Muscle of leg (tissue), 11 donors: ENCODE results near the gene PCDH9. TPM values are rescaled to one million over a fixed set of nuclear protein-coding genes. Genes with fewer than 3 reads are reported as not detected.
A peak's percentile ranks its signal among the peaks of the same experiment; 100 is the strongest.

Source experiments
- DNase-seq: peaks from one replicate; pipeline ENCODE4 v3.0.0; 2013
- H3K27ac ChIP-seq: one replicate; pipeline ENCODE4 v1.5.1; 2013; ENCODE audit warnings: mild to moderate bottlenecking, low read length, control low read depth
- H3K27me3 ChIP-seq: one replicate; pipeline ENCODE4 v1.6.1; 2013; ENCODE audit warnings: low read length; ENCODE audit not compliant: control insufficient read depth, insufficient read depth
- H3K36me3 ChIP-seq: one replicate; pipeline ENCODE4 v1.6.1; 2013; ENCODE audit warnings: low read length; ENCODE audit not compliant: control insufficient read depth, insufficient read depth
- H3K4me1 ChIP-seq: one replicate; pipeline ENCODE4 v1.6.1; 2013; ENCODE audit warnings: low read length; ENCODE audit not compliant: control insufficient read depth, insufficient read depth
- H3K4me3 ChIP-seq: one replicate; pipeline ENCODE4 v1.5.1; 2013; ENCODE audit warnings: low read length, control low read depth
- H3K9me3 ChIP-seq: replicated peaks from 2 replicates; pipeline ENCODE4 v1.6.1; 2013; ENCODE audit warnings: low read depth, low read length; ENCODE audit not compliant: control insufficient read depth
- WGBS: methylation state at CpG from one replicate; pipeline ENCODE4 v1.1.5; 2013; ENCODE audit warnings: missing lambda C conversion rate; ENCODE audit not compliant: insufficient coverage; 5-methylcytosine and 5-hydroxymethylcytosine counted together
- polyA plus RNA-seq, 8 donors: library from polyadenylated mRNA; unstranded; fragments of 120-200 nt; gene quantifications; one replicate each; pipeline versions ENCODE4 v1.2.1 to v1.2.3, GENCODE V29; 2013; ENCODE audit warnings: inconsistent platforms in 1 of 8, low replicate concordance in 1 of 8; ENCODE audit not compliant: insufficient read length in 8 of 8, insufficient read depth in 1 of 8
- total RNA-seq: library from RNA; stranded (reverse); fragments of 120-200 nt; gene quantifications from one replicate; pipeline ENCODE4 v1.2.4, GENCODE V29; 2013

PCDH9 gene
- total and polyA plus RNA-seq, 9 donors, result 1.7 to 8.3 (median 3.1) TPM

DNA sequence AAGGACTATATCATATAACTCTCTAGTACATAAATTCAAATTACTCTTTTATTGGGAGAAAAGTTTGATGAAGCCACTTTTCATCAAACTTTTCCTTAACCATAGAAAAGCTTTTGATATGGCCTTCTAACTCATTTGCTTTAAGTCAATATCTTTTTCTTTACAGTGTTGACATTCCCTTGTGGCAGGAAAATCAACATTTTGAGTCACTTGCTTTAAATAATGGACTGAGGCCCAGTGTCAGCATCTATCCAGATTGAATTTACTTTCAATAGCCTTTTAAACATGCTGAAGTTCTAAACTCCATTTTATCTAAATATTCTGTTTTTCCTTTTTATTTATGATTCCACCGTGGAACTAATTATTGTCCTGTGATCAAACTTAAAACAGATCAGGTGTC is 62.7 kb downstream of the PCDH9 start:
- no peaks in the 10 kb centered on the region for H3K36me3 ChIP-seq
- H3K9me3 ChIP-seq, result no peaks in the 10 kb centered on the region
- no CpG with 5 or more reads among the region's 1 CpG for WGBS
- H3K4me1 ChIP-seq, result no peaks in the 10 kb centered on the region
- H3K27ac ChIP-seq, result no peak overlapping the region
- no peak for DNase-seq
- no peak overlapping the region for H3K4me3 ChIP-seq
- H3K27me3 ChIP-seq, result no peaks in the 10 kb centered on the region

DNA sequence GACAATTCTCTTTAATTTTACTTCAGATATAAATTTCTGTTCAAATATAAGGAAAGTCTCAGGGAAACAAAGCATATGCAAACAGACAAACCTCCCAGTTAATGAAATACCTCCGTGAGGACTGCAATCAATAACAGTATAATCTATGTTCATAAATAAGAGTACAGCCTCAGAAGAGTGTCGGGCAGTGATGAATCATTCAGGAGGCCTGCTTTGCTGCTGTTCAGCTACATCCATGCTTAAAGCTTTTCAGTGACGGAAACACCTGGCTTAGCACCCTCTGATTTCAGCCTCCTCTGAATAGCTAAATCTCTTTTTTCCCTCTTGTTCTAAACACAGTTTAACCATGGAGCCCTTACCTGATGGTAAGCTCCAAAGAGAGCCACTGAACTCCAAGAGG is 69.0 kb downstream of the PCDH9 start:
- Histone ChIP-seq H3K9me3 (no peaks in the 10 kb centered on the region), H3K4me1 (no peaks in the 10 kb centered on the region), H3K27ac (no peak overlapping the region), H3K27me3 (no peaks in the 10 kb centered on the region), H3K36me3 (no peaks in the 10 kb centered on the region), H3K4me3 (no peak overlapping the region)
- no peak for DNase-seq
- WGBS, result 80% methylated on average over 1 of the region's 3 CpGs

DNA sequence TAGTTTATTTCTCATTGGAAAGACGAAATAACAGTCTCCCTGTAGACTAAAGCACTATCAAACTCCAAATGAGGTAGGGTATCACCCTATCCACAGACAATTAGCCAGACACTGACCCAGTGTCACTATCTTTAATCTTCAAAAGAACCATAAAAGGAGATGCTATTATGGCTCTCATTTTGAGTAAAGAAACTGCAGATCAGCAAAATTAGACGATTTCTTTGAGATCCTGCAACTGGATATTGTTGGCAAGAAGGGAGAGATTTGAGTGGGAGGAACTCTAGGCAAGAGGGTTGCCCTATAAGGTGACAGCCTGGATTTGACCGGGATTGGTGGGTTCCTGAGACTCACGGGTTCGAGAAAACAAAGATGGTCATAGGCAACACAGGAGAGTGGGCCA is 71.2 kb downstream of the PCDH9 start:
- H3K27ac ChIP-seq, result no peak overlapping the region
- no peak overlapping the region for H3K4me3 ChIP-seq
- H3K27me3 ChIP-seq, result no peaks in the 10 kb centered on the region
- H3K4me1 ChIP-seq, result no peaks in the 10 kb centered on the region
- no peaks in the 10 kb centered on the region for H3K36me3 ChIP-seq
- no peaks in the 10 kb centered on the region for H3K9me3 ChIP-seq
- 91% methylated on average over 4 of the region's 5 CpGs for WGBS
- DNase-seq, result no peak

DNA sequence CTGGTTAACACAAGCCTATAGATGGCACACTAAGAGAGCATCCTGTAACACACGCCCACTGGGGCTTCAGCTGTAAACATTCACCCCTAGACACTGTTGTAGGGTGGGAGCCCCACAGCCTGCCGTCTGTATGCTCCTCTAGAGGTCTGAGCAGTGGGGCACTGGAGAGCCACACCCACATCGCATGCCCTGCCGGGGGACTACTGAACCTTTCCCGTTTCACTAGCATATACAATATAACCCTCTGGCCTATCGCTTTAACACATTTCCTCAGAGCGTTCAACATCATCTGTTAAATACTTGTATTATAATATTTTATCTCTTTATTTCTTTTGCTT is 73.4 kb downstream of the PCDH9 start:
- Histone ChIP-seq H3K4me3 (no peak overlapping the region), H3K9me3 (no peaks in the 10 kb centered on the region), H3K4me1 (no peaks in the 10 kb centered on the region), H3K27ac (no peak overlapping the region), H3K36me3 (no peaks in the 10 kb centered on the region), H3K27me3 (no peaks in the 10 kb centered on the region)
- 70% methylated on average over 4 of the region's 7 CpGs for WGBS
- DNase-seq, result no peak

DNA sequence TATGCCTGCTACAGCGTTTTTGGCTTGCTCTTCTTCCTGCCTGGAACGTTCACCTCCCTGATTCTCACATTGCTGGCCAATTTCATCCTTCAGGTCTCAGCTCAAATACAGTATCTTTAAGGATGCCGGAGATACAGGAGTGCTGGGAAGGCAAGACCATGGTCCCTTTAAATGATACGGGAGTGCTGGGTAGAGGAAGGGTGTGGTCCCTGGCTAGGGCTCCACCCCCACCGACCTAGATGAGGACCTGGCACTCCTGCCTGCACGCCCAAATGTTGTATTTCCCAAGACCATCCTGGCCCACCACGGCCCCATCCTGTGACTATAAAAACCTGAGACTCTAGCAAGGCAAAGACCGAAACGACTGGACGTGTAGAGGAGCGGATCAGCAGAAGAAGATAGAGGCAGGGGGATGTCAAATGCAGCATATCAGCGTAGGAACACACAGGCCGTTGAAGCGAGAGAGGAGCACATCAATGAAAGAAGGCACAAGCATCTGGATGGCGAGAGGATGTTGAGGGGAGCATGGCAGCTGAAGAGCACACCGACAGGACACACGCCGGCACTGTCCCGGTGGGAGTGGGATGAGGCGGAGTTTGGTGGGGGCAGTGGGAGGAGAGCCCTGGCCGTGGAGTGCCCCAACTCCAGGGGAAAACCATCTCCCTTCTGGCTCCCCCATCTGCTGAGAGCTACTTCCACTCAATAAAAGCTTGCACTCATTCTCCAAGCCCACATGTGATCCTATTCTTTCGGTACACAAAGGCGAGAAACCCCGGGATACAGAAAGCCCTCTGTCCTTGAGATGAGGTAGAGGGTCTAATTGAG is 74.0 kb downstream of the PCDH9 start:
- WGBS, result 88% methylated on average over 13 of the region's 24 CpGs

DNA sequence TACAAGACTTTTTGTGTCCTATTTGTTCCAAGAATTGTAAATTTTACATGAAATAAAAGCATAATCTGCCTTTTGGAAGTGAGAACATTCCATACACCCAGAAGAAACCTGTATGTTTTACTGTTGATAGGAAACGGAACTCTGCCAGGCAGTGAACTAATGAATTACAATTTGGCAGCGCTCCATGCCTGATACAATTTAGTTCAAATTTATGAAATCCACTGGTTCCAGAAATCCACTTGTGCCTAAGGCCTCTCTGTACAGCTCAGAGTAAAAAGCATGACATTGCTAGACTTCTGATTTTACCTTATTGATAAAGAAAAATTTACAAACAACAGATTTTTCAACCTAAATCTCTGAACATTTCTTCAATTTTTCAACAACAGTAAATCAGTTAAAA is 78.1 kb downstream of the PCDH9 start:
- no peak for DNase-seq
- Histone ChIP-seq H3K9me3 (no peaks in the 10 kb centered on the region), H3K36me3 (no peaks in the 10 kb centered on the region), H3K27ac (no peak overlapping the region), H3K27me3 (no peaks in the 10 kb centered on the region), H3K4me1 (peaks cover 2% of the 10 kb centered on the region), H3K4me3 (no peak overlapping the region)
- 67% methylated on average over 1 of the region's 2 CpGs for WGBS

More for the DNA sequence above, 74.0 kb downstream of the PCDH9 start:
- no peak overlapping the region for H3K27ac ChIP-seq
- no peaks in the 10 kb centered on the region for H3K27me3 ChIP-seq
- DNase-seq, result no peak
- H3K9me3 ChIP-seq, result no peaks in the 10 kb centered on the region
- no peak overlapping the region for H3K4me3 ChIP-seq
- no peaks in the 10 kb centered on the region for H3K4me1 ChIP-seq
- no peaks in the 10 kb centered on the region for H3K36me3 ChIP-seq

DNA sequence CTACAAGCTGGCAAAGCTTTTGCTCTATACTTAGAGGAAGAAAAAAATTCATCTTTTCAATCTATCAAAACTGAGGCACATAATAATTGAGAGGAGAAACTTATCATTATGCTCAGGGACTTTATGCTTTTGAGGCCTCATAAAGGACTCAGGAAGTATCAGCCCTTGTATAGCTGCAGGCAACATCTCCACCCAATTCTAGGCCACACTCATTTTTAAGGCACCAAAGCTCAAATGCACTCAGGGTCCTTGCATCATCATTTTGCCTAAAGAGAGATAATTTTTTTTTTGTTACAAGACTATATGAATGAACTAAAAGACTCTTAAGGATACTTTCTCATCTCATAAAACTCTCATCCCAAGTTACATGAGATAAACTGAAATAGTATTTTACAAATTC is 78.5 kb downstream of the PCDH9 start:
- no peak overlapping the region for H3K27ac ChIP-seq
- H3K9me3 ChIP-seq, result no peaks in the 10 kb centered on the region
- H3K27me3 ChIP-seq, result no peaks in the 10 kb centered on the region
- DNase-seq, result no peak
- H3K36me3 ChIP-seq, result no peaks in the 10 kb centered on the region
- H3K4me3 ChIP-seq, result no peak overlapping the region
- H3K4me1 ChIP-seq, result peaks cover 2% of the 10 kb centered on the region

DNA sequence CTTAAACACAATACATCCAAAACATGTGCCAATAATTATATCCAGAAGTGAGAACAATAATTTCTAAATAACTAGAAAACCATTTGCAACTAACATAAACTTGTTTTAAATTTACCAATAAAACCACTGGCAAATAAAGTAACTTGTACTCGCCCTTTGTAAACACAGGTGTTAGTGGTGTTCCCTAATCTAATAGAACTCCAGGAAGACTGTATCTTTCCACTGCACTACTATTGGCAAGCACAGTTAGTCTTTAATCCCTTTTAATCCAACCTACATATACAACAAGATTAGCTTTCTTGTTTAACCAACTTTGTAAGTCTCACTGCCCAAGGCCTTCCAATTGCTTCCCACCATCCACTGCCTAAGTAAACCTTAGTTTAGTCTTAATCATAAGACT is 79.5 kb downstream of the PCDH9 start:
- 67% methylated on average over 1 of the region's 1 CpG for WGBS
- no peak overlapping the region for H3K27ac ChIP-seq
- no peaks in the 10 kb centered on the region for H3K9me3 ChIP-seq
- no peak overlapping the region for H3K4me3 ChIP-seq
- no peaks in the 10 kb centered on the region for H3K27me3 ChIP-seq
- H3K4me1 ChIP-seq, result peaks cover 2% of the 10 kb centered on the region
- DNase-seq, result no peak
- H3K36me3 ChIP-seq, result no peaks in the 10 kb centered on the region

DNA sequence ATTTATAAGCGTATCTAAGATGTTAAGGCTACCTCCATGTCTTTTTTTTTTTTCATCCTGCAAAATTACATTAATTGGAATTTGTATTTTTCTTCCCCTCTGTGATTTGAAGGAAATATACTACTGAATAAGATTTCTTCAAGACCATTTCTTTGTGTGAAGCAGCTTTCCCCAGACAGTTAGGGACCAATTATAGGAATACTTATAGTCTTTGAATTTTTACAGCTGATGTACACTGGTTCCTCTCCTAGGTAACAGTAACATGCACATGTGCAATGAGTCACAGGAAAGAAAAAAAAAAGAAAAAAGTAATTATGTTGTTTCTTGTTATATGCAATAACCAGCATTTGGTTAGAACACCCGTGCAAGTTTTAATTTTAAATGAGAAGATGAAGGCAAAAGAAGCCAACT is 82.0 kb downstream of the PCDH9 start:
- no peak overlapping the region for H3K4me3 ChIP-seq
- WGBS, result no CpG with 5 or more reads among the region's 2 CpGs
- H3K9me3 ChIP-seq, result no peaks in the 10 kb centered on the region
- H3K36me3 ChIP-seq, result no peaks in the 10 kb centered on the region
- H3K27ac ChIP-seq, result peak overlapping the region; percentile 85
- peaks cover 2% of the 10 kb centered on the region for H3K4me1 ChIP-seq
- DNase-seq, result peak; percentile 83
- H3K27me3 ChIP-seq, result no peaks in the 10 kb centered on the region

DNA sequence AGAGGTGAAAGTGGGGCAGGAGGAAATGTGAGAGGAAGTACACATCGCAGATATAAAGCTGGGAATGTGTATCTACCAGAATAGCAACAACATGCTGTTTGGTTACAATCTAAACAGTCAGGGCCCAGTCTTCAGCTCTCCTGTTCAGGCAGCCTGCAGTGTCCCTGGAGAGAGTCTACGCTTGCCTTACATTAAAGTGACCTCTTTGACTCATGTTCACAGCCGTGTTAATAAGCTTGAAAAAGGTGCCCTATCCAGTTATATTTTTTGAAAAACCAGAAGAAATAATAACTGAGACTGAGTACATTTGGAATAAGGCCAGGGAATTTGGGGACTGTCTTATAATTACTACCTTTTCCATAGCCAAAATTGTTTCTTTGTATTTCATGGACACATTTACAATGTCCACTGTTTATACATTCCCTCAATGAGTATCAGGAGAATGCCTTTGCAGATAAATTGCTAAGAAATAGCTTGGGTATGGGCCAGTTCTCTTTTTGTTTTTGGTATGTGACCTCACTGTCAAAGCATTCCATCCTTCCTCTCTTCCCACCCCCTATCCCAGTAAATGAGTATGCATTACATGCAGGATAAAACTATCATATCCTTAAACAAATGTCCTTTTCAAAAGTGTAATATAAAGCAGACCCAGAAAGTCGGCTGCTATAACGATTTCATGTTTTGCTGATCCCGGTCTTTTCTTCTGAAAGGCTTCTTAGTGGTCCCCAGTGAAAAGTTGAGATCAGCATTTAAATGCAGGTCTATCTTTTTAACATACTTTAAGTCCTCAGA is 82.6 kb downstream of the PCDH9 start:
- H3K36me3 ChIP-seq, result no peaks in the 10 kb centered on the region
- H3K4me3 ChIP-seq, result no peak overlapping the region
- H3K4me1 ChIP-seq, result peaks cover 2% of the 10 kb centered on the region
- no peaks in the 10 kb centered on the region for H3K9me3 ChIP-seq
- no peaks in the 10 kb centered on the region for H3K27me3 ChIP-seq
- WGBS, result 0% methylated on average over 1 of the region's 6 CpGs
- DNase-seq, result peak; percentile 91
- peak overlapping the region; percentile 85 for H3K27ac ChIP-seq
